Stimulated activated CD4-positive, alpha-beta T cell treated with anti-CD3 and anti-CD28 coated beads, Interleukin-12 subunit alpha, Interleukin-12 subunit beta, amount 100 ng/mL, for 24 hours (primary cell): ENCODE measurements around the gene C3.

Source experiments
- DNase-seq, 2 experiments: peaks; one replicate each; pipeline ENCODE4 v3.0.0-alpha.2; 2020; ENCODE audit warnings: low read depth in 2 of 2

C3 gene

GRCh38 chr19:6731822-6732221 lies 11.4 kb upstream of the C3 start:
- DNase-seq, result no peak

- DNase-seq, result no peak
These were observed 10.7 kb upstream of the C3 start for GRCh38 chr19:6730941-6731670.

- DNase-seq, result peak in 1 of 2 experiments; percentile 52
These were observed 9.8 kb upstream of the C3 start for GRCh38 chr19:6730153-6730804.

- DNase-seq, result no peak
These were observed 9.2 kb upstream of the C3 start for GRCh38 chr19:6729573-6730152.

GRCh38 chr19:6728346-6728745 lies 7.9 kb upstream of the C3 start:
- no peak for DNase-seq

- no peak for DNase-seq
These were observed 5.2 kb upstream of the C3 start for GRCh38 chr19:6725513-6726231.

GRCh38 chr19:6724631-6725492 lies 4.4 kb upstream of the C3 start:
- DNase-seq, result no peak

- DNase-seq, result no peak
These were observed 3.3 kb upstream of the C3 start for GRCh38 chr19:6723738-6724137.

GRCh38 chr19:6723108-6723618 lies 2.7 kb upstream of the C3 start:
- DNase-seq, result no peak

GRCh38 chr19:6721773-6722172 lies 1.3 kb upstream of the C3 start:
- DNase-seq, result no peak

- no peak for DNase-seq
These were observed 656 bp upstream of the C3 start for GRCh38 chr19:6721138-6721474.

- DNase-seq, result no peak
These were observed 470 bp downstream of the C3 start for GRCh38 chr19:6719992-6720368.

GRCh38 chr19:6719540-6719861 lies 949 bp downstream of the C3 start:
- no peak for DNase-seq

GRCh38 chr19:6718741-6719539 lies 1.5 kb downstream of the C3 start:
- DNase-seq, result no peak

GRCh38 chr19:6718111-6718740 lies 2.2 kb downstream of the C3 start:
- DNase-seq, result no peak

- DNase-seq, result no peak
These were observed 2.9 kb downstream of the C3 start for GRCh38 chr19:6717441-6717971.

- no peak for DNase-seq
These were observed 3.4 kb downstream of the C3 start for GRCh38 chr19:6717036-6717435.

- no peak for DNase-seq
These were observed 3.9 kb downstream of the C3 start for GRCh38 chr19:6716610-6716970.

GRCh38 chr19:6714749-6715555 lies 5.5 kb downstream of the C3 start:
- no peak for DNase-seq
